HEK293 (cell line): Measurements from ENCODE around the gene ZBBX.

Experiments used
- ZBTB26 ChIP-seq: fragments of 450-650 bp; formaldehyde crosslinking; optimal IDR thresholded peaks from 2 replicates; pipeline ENCODE3; 2016; ENCODE audit warnings: missing biosample characterization, mild to moderate bottlenecking, missing genetic modification characterization
- ZNF146 ChIP-seq: fragments of 450-650 bp; formaldehyde crosslinking; IDR thresholded peaks from 2 replicates; pipeline ENCODE4 v1.5.1; 2016; ENCODE audit warnings: missing biosample characterization, missing genetic modification characterization
- ZNF274 ChIP-seq, 2 experiments: fragments of 200-500 bp in 1 of 2; fragments of 450-650 bp in 1 of 2; sonication (Bioruptor generic) in 1 of 2; formaldehyde crosslinking in 1 of 2; IDR thresholded peaks; 2 replicates each; pipeline versions ENCODE4 v1.5.1 to v1.6.1; 2014 to 2016; ENCODE audit warnings: borderline replicate concordance in 1 of 2, inconsistent platforms in 1 of 2, low read length in 1 of 2, missing biosample characterization in 1 of 2, missing genetic modification characterization in 1 of 2
- ZNF280C ChIP-seq: fragments of 450-650 bp; formaldehyde crosslinking; IDR thresholded peaks from 2 replicates; pipeline ENCODE4 v1.5.1; 2016; ENCODE audit warnings: missing biosample characterization, missing genetic modification characterization
- ZNF449 ChIP-seq: fragments of 450-650 bp; formaldehyde crosslinking; IDR thresholded peaks from 2 replicates; pipeline ENCODE4 v1.5.1; 2017; ENCODE audit warnings: missing biosample characterization, mild to moderate bottlenecking, missing genetic modification characterization, moderate library complexity
- ZNF658 ChIP-seq: fragments of 450-650 bp; formaldehyde crosslinking; IDR thresholded peaks from 2 replicates; pipeline ENCODE4; 2016; ENCODE audit warnings: missing biosample characterization, missing genetic modification characterization
- ZNF768 ChIP-seq: fragments of 450-650 bp; formaldehyde crosslinking; IDR thresholded peaks from 2 replicates; pipeline ENCODE4 v1.5.1; 2018; ENCODE audit warnings: missing biosample characterization, mild to moderate bottlenecking, missing genetic modification characterization
- TF ChIP-seq, protein P1 (sequence below): sonication (generic); formaldehyde crosslinking; IDR thresholded peaks from 2 replicates; pipeline ENCODE4 v1.8.1; 2022; ENCODE audit warnings: mild to moderate bottlenecking, moderate library complexity, missing genetic modification reagents
- TF ChIP-seq, protein P2 (sequence below): fragments of 450-650 bp; formaldehyde crosslinking; IDR thresholded peaks from 2 replicates; pipeline ENCODE4 v1.5.1; 2016; ENCODE audit warnings: missing biosample characterization, missing genetic modification characterization

- TF ChIP-seq ZNF146 (tag by site-specific recombination): no peak
- no peak for TF ChIP-seq ZNF274 (IDR thresholded peaks at IDR 0.05; ENCODE audit: low read length)
- no peak for TF ChIP-seq ZNF274 (tag by site-specific recombination; IDR thresholded peaks at IDR 0.05; ENCODE audit: borderline replicate concordance)
- TF ChIP-seq, protein P1, sequence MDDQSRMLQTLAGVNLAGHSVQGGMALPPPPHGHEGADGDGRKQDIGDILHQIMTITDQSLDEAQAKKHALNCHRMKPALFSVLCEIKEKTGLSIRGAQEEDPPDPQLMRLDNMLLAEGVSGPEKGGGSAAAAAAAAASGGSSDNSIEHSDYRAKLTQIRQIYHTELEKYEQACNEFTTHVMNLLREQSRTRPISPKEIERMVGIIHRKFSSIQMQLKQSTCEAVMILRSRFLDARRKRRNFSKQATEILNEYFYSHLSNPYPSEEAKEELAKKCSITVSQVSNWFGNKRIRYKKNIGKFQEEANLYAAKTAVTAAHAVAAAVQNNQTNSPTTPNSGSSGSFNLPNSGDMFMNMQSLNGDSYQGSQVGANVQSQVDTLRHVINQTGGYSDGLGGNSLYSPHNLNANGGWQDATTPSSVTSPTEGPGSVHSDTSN (CRISPR knock-in tag): no peak
- TF ChIP-seq ZNF449 (tag by site-specific recombination): no peak
- TF ChIP-seq, protein P2, sequence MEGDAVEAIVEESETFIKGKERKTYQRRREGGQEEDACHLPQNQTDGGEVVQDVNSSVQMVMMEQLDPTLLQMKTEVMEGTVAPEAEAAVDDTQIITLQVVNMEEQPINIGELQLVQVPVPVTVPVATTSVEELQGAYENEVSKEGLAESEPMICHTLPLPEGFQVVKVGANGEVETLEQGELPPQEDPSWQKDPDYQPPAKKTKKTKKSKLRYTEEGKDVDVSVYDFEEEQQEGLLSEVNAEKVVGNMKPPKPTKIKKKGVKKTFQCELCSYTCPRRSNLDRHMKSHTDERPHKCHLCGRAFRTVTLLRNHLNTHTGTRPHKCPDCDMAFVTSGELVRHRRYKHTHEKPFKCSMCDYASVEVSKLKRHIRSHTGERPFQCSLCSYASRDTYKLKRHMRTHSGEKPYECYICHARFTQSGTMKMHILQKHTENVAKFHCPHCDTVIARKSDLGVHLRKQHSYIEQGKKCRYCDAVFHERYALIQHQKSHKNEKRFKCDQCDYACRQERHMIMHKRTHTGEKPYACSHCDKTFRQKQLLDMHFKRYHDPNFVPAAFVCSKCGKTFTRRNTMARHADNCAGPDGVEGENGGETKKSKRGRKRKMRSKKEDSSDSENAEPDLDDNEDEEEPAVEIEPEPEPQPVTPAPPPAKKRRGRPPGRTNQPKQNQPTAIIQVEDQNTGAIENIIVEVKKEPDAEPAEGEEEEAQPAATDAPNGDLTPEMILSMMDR (tag by site-specific recombination): no peak
- no peak for TF ChIP-seq ZNF768 (tag by site-specific recombination)
- TF ChIP-seq ZNF658 (tag by site-specific recombination): no peak
- TF ChIP-seq ZNF280C: no peak
- no peak for TF ChIP-seq ZBTB26 (tag by site-specific recombination)
Observed at GRCh38 chr3:167225821-167226220, 154.3 kb downstream of the ZBBX start.
